ENCODE results near the gene MRPL10. TPM values are rescaled to one million over a fixed set of nuclear protein-coding genes. Genes with fewer than 3 reads are reported as not detected.

The MRPL10 gene
- total and polyA plus RNA-seq, 10 of the 15 experiments (the other 5 are each of a cell fraction or from before 2014, with no cell fraction given) = 18.9 to 61.9 (median 47.3) TPM

DNA sequence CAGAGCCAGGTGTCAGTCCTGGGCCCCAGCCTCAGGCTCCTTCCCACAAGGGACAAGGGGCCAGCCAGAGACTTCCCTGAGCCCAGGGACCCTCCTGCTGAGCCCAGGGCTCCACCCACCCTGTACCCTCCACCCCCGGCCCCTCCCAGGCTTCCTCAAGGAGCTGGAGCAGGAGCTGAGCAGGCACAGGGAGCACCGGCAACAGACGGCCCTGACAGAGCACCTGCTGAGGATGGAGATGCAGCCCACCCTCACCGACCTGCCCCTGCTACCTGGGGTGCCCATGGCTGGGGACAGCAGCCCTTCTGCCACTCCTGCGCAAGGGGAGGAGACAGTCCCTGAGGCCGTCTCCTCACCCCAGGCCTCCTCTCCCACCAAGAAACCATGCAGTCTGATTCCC is 5.3 kb upstream of the MRPL10 start:
- intact Hi-C loops (cut with micrococcal nuclease; ENCODE audit: unreplicated experiment) = no loop called here
- CTCF ChIA-PET = interaction anchor here (0.9 kb wide), 1 partner anchor 173 kb away, joined by 3 read pairs; no protein-coding TSS in a partner anchor
- ATAC-seq (no peak), DNase-seq (ENCODE audit: low read depth, low spot score) (no peak), FAIRE-seq (no peak)
- H3K36me3 ChIP-seq (ENCODE audit: control insufficient read depth in 2 of 2, insufficient read depth in 2 of 2, low read length in 1 of 2) = no peaks in the 10 kb centered on the region
- SMC1A ChIA-PET (ENCODE audit: uncharacterized antibody, unreplicated experiment) = no interaction called here
- 69% methylated on average over 6 of the region's 6 CpGs for WGBS (ENCODE audit: insufficient coverage, insufficient replicate concordance, low lambda C conversion rate, missing lambda C conversion rate)
- no peaks in the 10 kb centered on the region for H4K20me1 ChIP-seq (ENCODE audit: control insufficient read depth, insufficient read depth)
- in situ Hi-C loops (cut with MboI) = no loop called here
- no peak overlapping the region for H3K4me3 ChIP-seq
- no peak overlapping the region for H2AFZ ChIP-seq (ENCODE audit: control insufficient read depth, low read depth, low read length)
- H3K4me2 ChIP-seq (ENCODE audit: control insufficient read depth, insufficient read depth) = no peak overlapping the region
- no peaks in the 10 kb centered on the region for H3K27me3 ChIP-seq (replicated peaks in 1 of 2; ENCODE audit: control insufficient read depth in 2 of 2, insufficient read depth in 2 of 2, low read length in 1 of 2)
- RAD21 ChIA-PET (ENCODE audit: unreplicated experiment) = interaction anchor here (0.8 kb wide), 1 partner anchor 53 kb away, joined by 3 read pairs; no protein-coding TSS in a partner anchor
- no peaks in the 10 kb centered on the region for H3K9me3 ChIP-seq (replicated peaks; ENCODE audit: control insufficient read depth, insufficient read depth, low read length)
- peaks cover 13% of the 10 kb centered on the region for H3K4me1 ChIP-seq (ENCODE audit: control insufficient read depth, insufficient read depth, low read length)
- POLR2A ChIA-PET = interaction anchor here (0.6 to 1.5 kb wide), 3 partner anchors 58 to 753 kb away, joined by 3 to 6 read pairs (median 4); partner anchors contain the start of gene SP2
- no peak overlapping the region for H3K27ac ChIP-seq (ENCODE audit: control insufficient read depth, insufficient read depth)
- H3K9ac ChIP-seq (ENCODE audit: control insufficient read depth, insufficient read depth, low read length) = no peak overlapping the region
- TF ChIP-seq IKZF2 (IDR thresholded peaks at IDR 0.05) (no peak), RAD21 (IDR thresholded peaks at IDR 0.05; ENCODE audit: insufficient read depth, low read depth, low read length) (no peak)
- BruUV-seq (replicated peaks) = no TSS peak
- H3K79me2 ChIP-seq (ENCODE audit: control insufficient read depth, insufficient read depth, low read length) = no peaks in the 10 kb centered on the region; the same call in 1 of the 2 replicates

DNA sequence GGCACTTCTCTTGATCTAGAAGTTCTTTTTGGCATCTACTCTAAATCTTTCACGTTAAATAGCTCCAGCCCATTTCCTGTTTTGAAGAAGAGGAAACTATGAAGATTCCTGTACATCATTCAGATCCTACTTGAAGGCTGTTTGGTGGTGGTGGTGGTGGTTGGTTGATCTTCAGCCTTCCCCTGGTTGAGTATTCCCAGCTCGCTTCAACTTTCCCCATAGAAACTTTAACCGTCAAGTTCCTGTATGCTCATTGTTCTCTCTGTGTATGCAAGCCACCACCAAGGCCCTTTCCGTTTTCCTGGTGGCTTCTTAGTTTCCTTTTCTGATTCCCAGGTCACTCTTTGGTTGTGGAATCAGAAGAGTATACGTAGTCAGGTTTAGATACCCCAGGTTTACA is 3.4 kb upstream of the MRPL10 start:
- FAIRE-seq = no peak
- ChIA-PET SMC1A (ENCODE audit: uncharacterized antibody, unreplicated experiment) (interaction anchor here (1.0 kb wide), 1 partner anchor 55 kb away, joined by 3 read pairs; no protein-coding TSS in a partner anchor), RAD21 (ENCODE audit: unreplicated experiment) (interaction anchor here (0.6 kb wide), 1 partner anchor 60 kb away, joined by 4 read pairs; no protein-coding TSS in a partner anchor), CTCF (interaction anchor here (1.7 kb wide), 1 partner anchor 115 kb away, joined by 3 read pairs; no protein-coding TSS in a partner anchor), POLR2A (interaction anchor here (0.6 kb wide), 1 partner anchor 853 kb away, joined by 3 read pairs; no protein-coding TSS in a partner anchor)
- no peaks in the 10 kb centered on the region for H3K36me3 ChIP-seq (ENCODE audit: control insufficient read depth in 2 of 2, insufficient read depth in 2 of 2, low read length in 1 of 2)
- DNase-seq (ENCODE audit: low read depth, low spot score) = no peak
- H3K4me3 ChIP-seq = no peak overlapping the region
- H3K27me3 ChIP-seq (replicated peaks in 1 of 2; ENCODE audit: control insufficient read depth in 2 of 2, insufficient read depth in 2 of 2, low read length in 1 of 2) = no peaks in the 10 kb centered on the region
- BruUV-seq (replicated peaks) = no TSS peak
- no peaks in the 10 kb centered on the region for H4K20me1 ChIP-seq (ENCODE audit: control insufficient read depth, insufficient read depth)
- H2AFZ ChIP-seq (ENCODE audit: control insufficient read depth, low read depth, low read length) = no peak overlapping the region
- in situ Hi-C loops (cut with MboI) = no loop called here
- H3K9ac ChIP-seq (ENCODE audit: control insufficient read depth, insufficient read depth, low read length) = no peak overlapping the region
- H3K4me1 ChIP-seq (ENCODE audit: control insufficient read depth, insufficient read depth, low read length) = peaks cover 9% of the 10 kb centered on the region
- no peak for ATAC-seq
- H3K9me3 ChIP-seq (replicated peaks; ENCODE audit: control insufficient read depth, insufficient read depth, low read length) = no peaks in the 10 kb centered on the region
- 53% methylated on average over 5 of the region's 5 CpGs for WGBS (ENCODE audit: insufficient coverage, insufficient replicate concordance, low lambda C conversion rate, missing lambda C conversion rate)
- H3K27ac ChIP-seq (ENCODE audit: control insufficient read depth, insufficient read depth) = no peak overlapping the region
- peaks cover 16% of the 10 kb centered on the region for H3K79me2 ChIP-seq (ENCODE audit: control insufficient read depth, insufficient read depth, low read length)
- H3K4me2 ChIP-seq (ENCODE audit: control insufficient read depth, insufficient read depth) = no peak overlapping the region
- intact Hi-C loops (cut with micrococcal nuclease; ENCODE audit: unreplicated experiment) = no loop called here
- TF ChIP-seq ZNF274 (IDR thresholded peaks at IDR 0.05; ENCODE audit: insufficient read depth, insufficient read length) (no peak), ATF7 (IDR thresholded peaks at IDR 0.05; ENCODE audit: low read depth) (no peak), WRNIP1 (IDR thresholded peaks at IDR 0.05; ENCODE audit: borderline replicate concordance, low read depth, low read length) (no peak), NR2F1 (conservative IDR thresholded peaks at IDR 0.05) (no peak), IKZF2 (IDR thresholded peaks at IDR 0.05) (no peak), RAD51 (IDR thresholded peaks at IDR 0.05) (no peak), ZBED1 (IDR thresholded peaks at IDR 0.05; ENCODE audit: borderline replicate concordance) (no peak), YBX1 (IDR thresholded peaks at IDR 0.05) (no peak)
- TF ChIP-seq, protein P1, sequence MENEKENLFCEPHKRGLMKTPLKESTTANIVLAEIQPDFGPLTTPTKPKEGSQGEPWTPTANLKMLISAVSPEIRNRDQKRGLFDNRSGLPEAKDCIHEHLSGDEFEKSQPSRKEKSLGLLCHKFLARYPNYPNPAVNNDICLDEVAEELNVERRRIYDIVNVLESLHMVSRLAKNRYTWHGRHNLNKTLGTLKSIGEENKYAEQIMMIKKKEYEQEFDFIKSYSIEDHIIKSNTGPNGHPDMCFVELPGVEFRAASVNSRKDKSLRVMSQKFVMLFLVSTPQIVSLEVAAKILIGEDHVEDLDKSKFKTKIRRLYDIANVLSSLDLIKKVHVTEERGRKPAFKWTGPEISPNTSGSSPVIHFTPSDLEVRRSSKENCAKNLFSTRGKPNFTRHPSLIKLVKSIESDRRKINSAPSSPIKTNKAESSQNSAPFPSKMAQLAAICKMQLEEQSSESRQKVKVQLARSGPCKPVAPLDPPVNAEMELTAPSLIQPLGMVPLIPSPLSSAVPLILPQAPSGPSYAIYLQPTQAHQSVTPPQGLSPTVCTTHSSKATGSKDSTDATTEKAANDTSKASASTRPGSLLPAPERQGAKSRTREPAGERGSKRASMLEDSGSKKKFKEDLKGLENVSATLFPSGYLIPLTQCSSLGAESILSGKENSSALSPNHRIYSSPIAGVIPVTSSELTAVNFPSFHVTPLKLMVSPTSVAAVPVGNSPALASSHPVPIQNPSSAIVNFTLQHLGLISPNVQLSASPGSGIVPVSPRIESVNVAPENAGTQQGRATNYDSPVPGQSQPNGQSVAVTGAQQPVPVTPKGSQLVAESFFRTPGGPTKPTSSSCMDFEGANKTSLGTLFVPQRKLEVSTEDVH (IDR thresholded peaks at IDR 0.05; ENCODE audit: low read depth, partially characterized antibody) = no peak
- TF ChIP-seq, protein P2, sequence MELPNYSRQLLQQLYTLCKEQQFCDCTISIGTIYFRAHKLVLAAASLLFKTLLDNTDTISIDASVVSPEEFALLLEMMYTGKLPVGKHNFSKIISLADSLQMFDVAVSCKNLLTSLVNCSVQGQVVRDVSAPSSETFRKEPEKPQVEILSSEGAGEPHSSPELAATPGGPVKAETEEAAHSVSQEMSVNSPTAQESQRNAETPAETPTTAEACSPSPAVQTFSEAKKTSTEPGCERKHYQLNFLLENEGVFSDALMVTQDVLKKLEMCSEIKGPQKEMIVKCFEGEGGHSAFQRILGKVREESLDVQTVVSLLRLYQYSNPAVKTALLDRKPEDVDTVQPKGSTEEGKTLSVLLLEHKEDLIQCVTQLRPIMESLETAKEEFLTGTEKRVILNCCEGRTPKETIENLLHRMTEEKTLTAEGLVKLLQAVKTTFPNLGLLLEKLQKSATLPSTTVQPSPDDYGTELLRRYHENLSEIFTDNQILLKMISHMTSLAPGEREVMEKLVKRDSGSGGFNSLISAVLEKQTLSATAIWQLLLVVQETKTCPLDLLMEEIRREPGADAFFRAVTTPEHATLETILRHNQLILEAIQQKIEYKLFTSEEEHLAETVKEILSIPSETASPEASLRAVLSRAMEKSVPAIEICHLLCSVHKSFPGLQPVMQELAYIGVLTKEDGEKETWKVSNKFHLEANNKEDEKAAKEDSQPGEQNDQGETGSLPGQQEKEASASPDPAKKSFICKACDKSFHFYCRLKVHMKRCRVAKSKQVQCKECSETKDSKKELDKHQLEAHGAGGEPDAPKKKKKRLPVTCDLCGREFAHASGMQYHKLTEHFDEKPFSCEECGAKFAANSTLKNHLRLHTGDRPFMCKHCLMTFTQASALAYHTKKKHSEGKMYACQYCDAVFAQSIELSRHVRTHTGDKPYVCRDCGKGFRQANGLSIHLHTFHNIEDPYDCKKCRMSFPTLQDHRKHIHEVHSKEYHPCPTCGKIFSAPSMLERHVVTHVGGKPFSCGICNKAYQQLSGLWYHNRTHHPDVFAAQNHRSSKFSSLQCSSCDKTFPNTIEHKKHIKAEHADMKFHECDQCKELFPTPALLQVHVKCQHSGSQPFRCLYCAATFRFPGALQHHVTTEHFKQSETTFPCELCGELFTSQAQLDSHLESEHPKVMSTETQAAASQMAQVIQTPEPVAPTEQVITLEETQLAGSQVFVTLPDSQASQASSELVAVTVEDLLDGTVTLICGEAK (IDR thresholded peaks at IDR 0.05; ENCODE audit: borderline replicate concordance) = no peak
